ENCODE data around the gene TRAF1.

TRAF1 gene

GRCh38 chr9:120923620-120924328 is 2.8 kb downstream of the TRAF1 start:
- Histone ChIP-seq H3K79me1 (ENCODE audit: low read length) (no peaks in the 10 kb centered on the region), H3K27me3 (ENCODE audit: insufficient read depth, low read length, poor library complexity) (no peaks in the 10 kb centered on the region), H3K4me1 (ENCODE audit: control insufficient read depth, low read depth, low read length) (peaks cover 4% of the 10 kb centered on the region), H3K18ac (ENCODE audit: low read length) (no peak overlapping the region), H3K27ac (ENCODE audit: low read depth, low read length) (no peak overlapping the region), H2BK15ac (replicated peaks; ENCODE audit: low read depth) (no peak overlapping the region), H3K9ac (ENCODE audit: low read length) (no peak overlapping the region), H3K36me3 (ENCODE audit: control insufficient read depth, insufficient read depth, low read length) (no peaks in the 10 kb centered on the region), H2AK5ac (ENCODE audit: low read length) (no peak overlapping the region), H3K79me2 (ENCODE audit: control insufficient read depth, insufficient read depth, low read length) (no peaks in the 10 kb centered on the region), H3K4me2 (ENCODE audit: low read length) (no peak overlapping the region), H3K4me3 (ENCODE audit: low read length) (no peak overlapping the region), H2BK5ac (ENCODE audit: low read length) (no peak overlapping the region), H2BK120ac (ENCODE audit: low read depth, low read length) (no peak overlapping the region), H4K8ac (ENCODE audit: low read depth, low read length) (no peak overlapping the region), H3K23ac (ENCODE audit: low read length) (no peak overlapping the region), H3K56ac (ENCODE audit: low read length) (no peak overlapping the region), H4K5ac (ENCODE audit: low read length) (no peak overlapping the region), H3K4ac (ENCODE audit: low read depth, low read length) (no peak overlapping the region)
- no peak for DNase-seq
- WGBS (ENCODE audit: extremely low coverage, insufficient coverage, low lambda C conversion rate) = no CpG with 5 or more reads among the region's 11 CpGs

- Histone ChIP-seq H3K9ac (ENCODE audit: low read length) (no peak overlapping the region), H3K79me2 (ENCODE audit: control insufficient read depth, insufficient read depth, low read length) (no peaks in the 10 kb centered on the region), H3K4ac (ENCODE audit: low read depth, low read length) (no peak overlapping the region), H2BK15ac (replicated peaks; ENCODE audit: low read depth) (no peak overlapping the region), H3K4me3 (ENCODE audit: low read length) (no peak overlapping the region), H2AK5ac (ENCODE audit: low read length) (no peak overlapping the region), H2BK5ac (ENCODE audit: low read length) (no peak overlapping the region), H3K18ac (ENCODE audit: low read length) (no peak overlapping the region), H3K27me3 (ENCODE audit: insufficient read depth, low read length, poor library complexity) (no peaks in the 10 kb centered on the region), H3K79me1 (ENCODE audit: low read length) (no peaks in the 10 kb centered on the region), H3K56ac (ENCODE audit: low read length) (no peak overlapping the region), H4K5ac (ENCODE audit: low read length) (no peak overlapping the region), H3K4me1 (ENCODE audit: control insufficient read depth, low read depth, low read length) (peaks cover 4% of the 10 kb centered on the region), H3K23ac (ENCODE audit: low read length) (no peak overlapping the region), H3K27ac (ENCODE audit: low read depth, low read length) (no peak overlapping the region), H4K8ac (ENCODE audit: low read depth, low read length) (no peak overlapping the region), H2BK120ac (ENCODE audit: low read depth, low read length) (no peak overlapping the region), H3K36me3 (ENCODE audit: control insufficient read depth, insufficient read depth, low read length) (no peaks in the 10 kb centered on the region), H3K4me2 (ENCODE audit: low read length) (no peak overlapping the region)
- no peak for DNase-seq
- WGBS (ENCODE audit: extremely low coverage, insufficient coverage, low lambda C conversion rate) = no CpG with 5 or more reads among the region's 7 CpGs
Observed at GRCh38 chr9:120922404-120923195, 4.0 kb downstream of the TRAF1 start.

- peaks cover 4% of the 10 kb centered on the region for H3K4me1 ChIP-seq (ENCODE audit: control insufficient read depth, low read depth, low read length)
- no peak overlapping the region for H3K23ac ChIP-seq (ENCODE audit: low read length)
- H3K27me3 ChIP-seq (ENCODE audit: insufficient read depth, low read length, poor library complexity) = no peaks in the 10 kb centered on the region
- no peaks in the 10 kb centered on the region for H3K36me3 ChIP-seq (ENCODE audit: control insufficient read depth, insufficient read depth, low read length)
- H2AK5ac ChIP-seq (ENCODE audit: low read length) = no peak overlapping the region
- H3K4ac ChIP-seq (ENCODE audit: low read depth, low read length) = no peak overlapping the region
- no peak for DNase-seq
- H3K4me3 ChIP-seq (ENCODE audit: low read length) = no peak overlapping the region
- no peak overlapping the region for H3K18ac ChIP-seq (ENCODE audit: low read length)
- no peak overlapping the region for H4K5ac ChIP-seq (ENCODE audit: low read length)
- H4K8ac ChIP-seq (ENCODE audit: low read depth, low read length) = no peak overlapping the region
- H3K9ac ChIP-seq (ENCODE audit: low read length) = no peak overlapping the region
- H3K79me2 ChIP-seq (ENCODE audit: control insufficient read depth, insufficient read depth, low read length) = no peaks in the 10 kb centered on the region
- no peak overlapping the region for H2BK15ac ChIP-seq (replicated peaks; ENCODE audit: low read depth)
- H2BK120ac ChIP-seq (ENCODE audit: low read depth, low read length) = no peak overlapping the region
- H3K27ac ChIP-seq (ENCODE audit: low read depth, low read length) = no peak overlapping the region
- no peaks in the 10 kb centered on the region for H3K79me1 ChIP-seq (ENCODE audit: low read length)
- H3K4me2 ChIP-seq (ENCODE audit: low read length) = no peak overlapping the region
- no peak overlapping the region for H2BK5ac ChIP-seq (ENCODE audit: low read length)
- no peak overlapping the region for H3K56ac ChIP-seq (ENCODE audit: low read length)
- no CpG with 5 or more reads among the region's 8 CpGs for WGBS (ENCODE audit: extremely low coverage, insufficient coverage, low lambda C conversion rate)
Observed at GRCh38 chr9:120921661-120922181, 4.9 kb downstream of the TRAF1 start.

- Histone ChIP-seq H4K5ac (ENCODE audit: low read length) (no peak overlapping the region), H3K4ac (ENCODE audit: low read depth, low read length) (no peak overlapping the region), H4K8ac (ENCODE audit: low read depth, low read length) (no peak overlapping the region), H3K18ac (ENCODE audit: low read length) (no peak overlapping the region), H3K27me3 (ENCODE audit: insufficient read depth, low read length, poor library complexity) (no peaks in the 10 kb centered on the region), H3K4me1 (ENCODE audit: control insufficient read depth, low read depth, low read length) (peaks cover 4% of the 10 kb centered on the region), H3K79me1 (ENCODE audit: low read length) (no peaks in the 10 kb centered on the region), H3K56ac (ENCODE audit: low read length) (no peak overlapping the region), H3K4me2 (ENCODE audit: low read length) (no peak overlapping the region), H3K79me2 (ENCODE audit: control insufficient read depth, insufficient read depth, low read length) (no peaks in the 10 kb centered on the region), H2BK120ac (ENCODE audit: low read depth, low read length) (no peak overlapping the region), H2AK5ac (ENCODE audit: low read length) (no peak overlapping the region), H2BK5ac (ENCODE audit: low read length) (no peak overlapping the region), H3K27ac (ENCODE audit: low read depth, low read length) (no peak overlapping the region), H3K9ac (ENCODE audit: low read length) (no peak overlapping the region), H3K36me3 (ENCODE audit: control insufficient read depth, insufficient read depth, low read length) (no peaks in the 10 kb centered on the region), H3K4me3 (ENCODE audit: low read length) (no peak overlapping the region), H2BK15ac (replicated peaks; ENCODE audit: low read depth) (no peak overlapping the region), H3K23ac (ENCODE audit: low read length) (no peak overlapping the region)
- no peak for DNase-seq
- WGBS (ENCODE audit: extremely low coverage, insufficient coverage, low lambda C conversion rate) = no CpG with 5 or more reads among the region's 3 CpGs
Observed at GRCh38 chr9:120920806-120921178, 5.8 kb downstream of the TRAF1 start.

- Histone ChIP-seq H2AK5ac (ENCODE audit: low read length) (no peak overlapping the region), H3K18ac (ENCODE audit: low read length) (no peak overlapping the region), H4K5ac (ENCODE audit: low read length) (no peak overlapping the region), H3K79me1 (ENCODE audit: low read length) (no peaks in the 10 kb centered on the region), H3K27me3 (ENCODE audit: insufficient read depth, low read length, poor library complexity) (no peaks in the 10 kb centered on the region), H2BK5ac (ENCODE audit: low read length) (no peak overlapping the region), H3K4me2 (ENCODE audit: low read length) (no peak overlapping the region), H3K9ac (ENCODE audit: low read length) (no peak overlapping the region), H3K36me3 (ENCODE audit: control insufficient read depth, insufficient read depth, low read length) (no peaks in the 10 kb centered on the region), H3K79me2 (ENCODE audit: control insufficient read depth, insufficient read depth, low read length) (no peaks in the 10 kb centered on the region), H3K27ac (ENCODE audit: low read depth, low read length) (no peak overlapping the region), H2BK15ac (replicated peaks; ENCODE audit: low read depth) (no peak overlapping the region), H2BK120ac (ENCODE audit: low read depth, low read length) (no peak overlapping the region), H3K4ac (ENCODE audit: low read depth, low read length) (no peak overlapping the region), H4K8ac (ENCODE audit: low read depth, low read length) (no peak overlapping the region), H3K23ac (ENCODE audit: low read length) (no peak overlapping the region), H3K56ac (ENCODE audit: low read length) (peak overlapping the region; percentile 6), H3K4me1 (ENCODE audit: control insufficient read depth, low read depth, low read length) (peaks cover 4% of the 10 kb centered on the region), H3K4me3 (ENCODE audit: low read length) (no peak overlapping the region)
- no CpG with 5 or more reads among the region's 6 CpGs for WGBS (ENCODE audit: extremely low coverage, insufficient coverage, low lambda C conversion rate)
- DNase-seq = peak; percentile 46
Observed at GRCh38 chr9:120919843-120920805, 6.5 kb downstream of the TRAF1 start.
